HEK293 (cell line): ENCODE data around the gene CHRD.

Experiments used
- CTCF ChIA-PET: fragments of 350-600 bp; formaldehyde crosslinking; extraction: SDS; loops from one replicate; lab custom pipeline; 2021; ENCODE audit warnings: antibody characterized with exemption; lab: Yijun Ruan, JAX
- POLR2A ChIA-PET: fragments of 300-600 bp; formaldehyde crosslinking; extraction: SDS; loops from one replicate; lab custom pipeline; 2020; ENCODE audit warnings: antibody characterized with exemption, inconsistent platforms; lab: Yijun Ruan, JAX
- H3K27ac ChIP-seq: fragments of 200-500 bp; sonication (Bioruptor generic); 2 replicates; pipeline ENCODE4 v1.5.1; 2014; ENCODE audit warnings: low read depth, low read length, control low read depth, inconsistent platforms; ENCODE audit errors: extremely low read depth
- H3K36me3 ChIP-seq, 2 experiments: fragments of 200-500 bp in 1 of 2; sonication (Bioruptor generic) in 1 of 2; 1 replicate in 1 of 2; 2 replicates in 1 of 2; pipeline ENCODE4 v1.5.1; 2014 to 2017; ENCODE audit warnings: inconsistent platforms in 2 of 2, low read length in 2 of 2; ENCODE audit not compliant: control insufficient read depth in 2 of 2, insufficient read depth in 1 of 2
- H3K4me1 ChIP-seq: fragments of 200-500 bp; sonication (Bioruptor generic); 2 replicates; pipeline ENCODE4 v1.5.1; 2014; ENCODE audit warnings: mild to moderate bottlenecking, low read length, inconsistent platforms; ENCODE audit not compliant: control insufficient read depth, insufficient read depth
- H3K4me3 ChIP-seq: 2 replicates; pipeline ENCODE4 v1.5.1; 2011; ENCODE audit warnings: low read depth, mild to moderate bottlenecking, control low read depth, low read length, moderate library complexity
- H3K9me3 ChIP-seq: fragments of 200-500 bp; sonication (Bioruptor generic); 2 replicates; pipeline ENCODE4 v1.5.1; 2014; ENCODE audit warnings: low read depth, low read length, inconsistent platforms; ENCODE audit not compliant: control insufficient read depth, insufficient read depth
- GLI4 ChIP-seq: fragments of 450-650 bp; formaldehyde crosslinking; IDR thresholded peaks from 2 replicates; pipeline ENCODE4 v1.5.1; 2016; ENCODE audit warnings: missing biosample characterization, missing genetic modification characterization
- HIC1 ChIP-seq: fragments of 450-650 bp; formaldehyde crosslinking; IDR thresholded peaks from 2 replicates; pipeline ENCODE4 v1.5.1; 2016; ENCODE audit warnings: missing biosample characterization, missing genetic modification characterization
- PRDM10 ChIP-seq: fragments of 450-650 bp; formaldehyde crosslinking; IDR thresholded peaks from 2 replicates; pipeline ENCODE4 v1.5.1; 2016; ENCODE audit warnings: missing biosample characterization, missing genetic modification characterization
- SETDB1 ChIP-seq: IDR thresholded peaks from one replicate; pipeline ENCODE4 v1.6.1; 2017; ENCODE audit warnings: mild to moderate bottlenecking, low read length, moderate library complexity, mixed read lengths; ENCODE audit not compliant: insufficient read length
- SP3 ChIP-seq: fragments of 450-650 bp; formaldehyde crosslinking; IDR thresholded peaks from 2 replicates; pipeline ENCODE4 v1.5.1; 2016; ENCODE audit warnings: missing biosample characterization, missing genetic modification characterization
- TCF7L2 ChIP-seq: IDR thresholded peaks from 2 replicates; pipeline ENCODE4 v1.6.1; 2011; ENCODE audit warnings: low read depth, mild to moderate bottlenecking, inconsistent platforms, low read length, moderate library complexity, borderline replicate concordance
- ZIC2 ChIP-seq: fragments of 450-650 bp; formaldehyde crosslinking; IDR thresholded peaks from 2 replicates; pipeline ENCODE4 v1.5.1; 2016; ENCODE audit warnings: missing biosample characterization, missing genetic modification characterization
- ZNF169 ChIP-seq: fragments of 450-650 bp; formaldehyde crosslinking; IDR thresholded peaks from 2 replicates; pipeline ENCODE4 v1.5.1; 2016; ENCODE audit warnings: missing biosample characterization, missing genetic modification characterization
- ZNF2 ChIP-seq: fragments of 450-650 bp; formaldehyde crosslinking; IDR thresholded peaks from 2 replicates; pipeline ENCODE4 v1.5.1; 2016; ENCODE audit warnings: missing biosample characterization, missing genetic modification characterization
- ZNF280D ChIP-seq: fragments of 450-650 bp; formaldehyde crosslinking; IDR thresholded peaks from 2 replicates; pipeline ENCODE4 v1.5.1; 2016; ENCODE audit warnings: missing biosample characterization, missing genetic modification characterization
- ZNF391 ChIP-seq: fragments of 450-650 bp; formaldehyde crosslinking; IDR thresholded peaks from 2 replicates; pipeline ENCODE4 v1.5.1; 2016; ENCODE audit warnings: low read depth, missing biosample characterization, missing genetic modification characterization, borderline replicate concordance
- ZNF404 ChIP-seq: fragments of 450-650 bp; formaldehyde crosslinking; IDR thresholded peaks from 2 replicates; pipeline ENCODE4 v1.5.1; 2017; ENCODE audit warnings: missing biosample characterization, missing genetic modification characterization
- ZNF433 ChIP-seq: fragments of 450-650 bp; formaldehyde crosslinking; IDR thresholded peaks from 2 replicates; pipeline ENCODE4 v1.5.1; 2016; ENCODE audit warnings: missing biosample characterization, missing genetic modification characterization, low read depth
- ZNF529 ChIP-seq: fragments of 450-650 bp; formaldehyde crosslinking; IDR thresholded peaks from 2 replicates; pipeline ENCODE4 v1.5.1; 2017; ENCODE audit warnings: missing genetic modification characterization, missing biosample characterization; ENCODE audit not compliant: insufficient replicate concordance
- ZNF664 ChIP-seq: fragments of 450-650 bp; formaldehyde crosslinking; IDR thresholded peaks from 2 replicates; pipeline ENCODE4 v1.5.1; 2016; ENCODE audit warnings: missing biosample characterization, missing genetic modification characterization
- ZNF670 ChIP-seq: fragments of 450-650 bp; formaldehyde crosslinking; IDR thresholded peaks from 2 replicates; pipeline ENCODE4 v1.5.1; 2016; ENCODE audit warnings: missing biosample characterization, missing genetic modification characterization, low read depth
- ZNF776 ChIP-seq: fragments of 450-650 bp; formaldehyde crosslinking; IDR thresholded peaks from 2 replicates; pipeline ENCODE4 v1.5.0; 2017; ENCODE audit warnings: missing biosample characterization, missing genetic modification characterization, borderline replicate concordance
- ZSCAN16 ChIP-seq: fragments of 450-650 bp; formaldehyde crosslinking; IDR thresholded peaks from 2 replicates; pipeline ENCODE4 v1.5.1; 2016; ENCODE audit warnings: missing biosample characterization, missing genetic modification characterization
- ZSCAN18 ChIP-seq: fragments of 450-650 bp; formaldehyde crosslinking; IDR thresholded peaks from 2 replicates; pipeline ENCODE4 v1.5.1; 2016; ENCODE audit warnings: missing biosample characterization, missing genetic modification characterization

Gene CHRD

GRCh38 chr3:184348057-184348382, 31.8 kb upstream of the CHRD start:
- H3K9me3 ChIP-seq: no peaks in the 10 kb centered on the region
- POLR2A ChIA-PET: interaction anchor here (1.1 kb wide), 1 partner anchor 13 kb away, joined by 3 read pairs; no protein-coding TSS in a partner anchor
- CTCF ChIA-PET: interaction anchor here (0.5 to 3.1 kb wide), 3 partner anchors 13 to 98 kb away, joined by 3 to 13 read pairs (median 3); partner anchors contain the start of genes CLCN2 and POLR2H
- no peak overlapping the region for H3K27ac ChIP-seq
- TF ChIP-seq HIC1 (tag by site-specific recombination) (no peak), ZNF670 (tag by site-specific recombination) (no peak), ZIC2 (tag by site-specific recombination) (no peak), ZNF404 (tag by site-specific recombination) (no peak), ZNF433 (tag by site-specific recombination) (no peak), ZNF280D (tag by site-specific recombination) (no peak), ZSCAN16 (tag by site-specific recombination) (no peak), GLI4 (tag by site-specific recombination) (no peak), ZNF169 (no peak), SETDB1 (no peak), ZNF776 (tag by site-specific recombination) (no peak), ZNF2 (tag by site-specific recombination) (no peak), PRDM10 (tag by site-specific recombination) (no peak), ZNF529 (tag by site-specific recombination) (no peak), SP3 (tag by site-specific recombination) (no peak), ZNF391 (no peak), ZSCAN18 (tag by site-specific recombination) (no peak), ZNF664 (no peak), TCF7L2 (no peak)
- H3K36me3 ChIP-seq: peaks cover 0 to 60% of the 10 kb centered on the region in 2 experiments; a peak in 1 of 3 replicates
- H3K4me3 ChIP-seq: no peak overlapping the region
- no peaks in the 10 kb centered on the region for H3K4me1 ChIP-seq
